Measurements from ENCODE around the gene RTEL1.
A peak's percentile ranks its signal among the peaks of the same experiment; 100 is the strongest.
"Not testable (repeated sequence)": the region's sequence is repeated elsewhere in the genome, so short reads cannot be mapped to it uniquely, and the experiment has no call there.

Gene RTEL1

DNA sequence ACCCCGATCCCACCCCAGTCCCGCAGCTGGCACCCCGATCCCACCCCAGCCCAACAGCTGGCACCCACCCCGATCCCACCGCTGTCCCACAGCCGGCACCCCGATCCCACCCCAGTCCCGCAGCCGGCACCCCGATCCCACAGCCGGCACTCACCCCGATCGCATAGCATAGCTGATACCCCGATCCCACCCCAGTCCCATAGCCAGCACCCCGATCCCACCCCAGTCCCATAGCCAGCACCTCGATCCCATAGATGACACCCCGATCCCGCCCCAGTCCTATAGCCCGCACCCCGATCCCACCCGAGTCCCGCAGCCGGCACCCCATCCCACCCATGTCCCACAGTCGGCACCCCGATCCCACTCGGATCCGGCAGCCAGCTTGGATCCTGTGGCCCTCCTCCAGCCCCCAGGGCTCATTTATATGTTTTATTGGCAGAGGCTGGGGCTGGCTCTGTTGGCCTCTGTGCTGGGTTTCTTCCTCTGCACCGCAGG, 30.3 kb upstream of the RTEL1 start:
- no peak for DNase-seq

DNA sequence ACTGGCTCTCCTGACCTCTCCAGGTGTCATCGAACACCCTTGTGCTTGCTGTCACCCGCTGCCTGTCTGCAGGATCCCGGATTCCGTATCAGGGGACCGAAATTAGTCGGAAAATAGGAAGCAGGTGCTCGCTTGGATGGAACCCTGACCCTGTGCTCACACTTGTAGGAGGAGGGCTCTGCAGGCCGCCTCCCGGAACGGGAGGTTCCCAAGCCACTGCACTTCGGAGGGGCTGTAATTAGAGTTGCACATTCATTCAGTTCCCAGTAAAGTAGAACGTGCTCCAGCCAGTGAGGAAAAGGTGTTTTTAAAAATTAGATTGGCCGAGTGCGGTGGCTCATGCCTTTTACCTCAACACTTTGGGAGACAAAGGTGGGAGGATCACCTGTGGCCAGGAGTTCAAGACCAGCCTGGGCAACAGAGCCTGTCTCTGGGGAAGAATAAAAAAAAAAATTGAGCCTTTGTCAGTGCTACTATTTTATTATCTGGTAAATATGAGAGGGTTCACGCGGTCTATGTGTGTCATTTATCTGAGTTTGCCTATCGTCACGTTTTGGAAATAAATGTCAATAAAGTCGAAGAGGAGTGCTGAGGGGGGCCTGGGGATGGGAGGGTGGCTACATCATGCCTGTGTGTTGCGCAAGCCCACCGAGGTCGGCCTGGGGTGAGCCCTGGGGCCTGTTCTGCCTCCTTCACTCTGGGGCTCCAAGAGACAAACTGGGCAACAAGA, 29.7 kb upstream of the RTEL1 start:
- DNase-seq = peak; percentile 91

DNA sequence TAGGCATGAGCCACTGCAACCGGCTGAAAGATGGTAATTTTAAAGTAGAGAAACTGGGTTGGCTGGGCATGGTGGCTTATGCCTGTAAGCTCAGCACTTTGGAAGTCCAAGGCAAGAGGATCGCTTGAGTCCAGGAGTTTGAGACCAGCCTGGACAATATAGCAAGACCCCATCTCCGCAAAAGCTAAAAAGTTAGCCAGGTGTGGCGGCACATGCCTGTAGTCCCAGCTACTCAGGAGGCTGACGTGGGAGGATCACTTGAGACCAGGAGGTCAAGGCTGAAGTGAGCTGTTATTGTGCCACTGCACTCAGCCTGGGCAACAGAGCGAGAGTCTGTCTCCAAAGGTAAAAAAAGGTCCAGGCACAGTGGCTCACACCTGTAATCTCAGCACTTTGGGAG, 27.2 kb upstream of the RTEL1 start:
- DNase-seq = not testable (repeated sequence)

DNA sequence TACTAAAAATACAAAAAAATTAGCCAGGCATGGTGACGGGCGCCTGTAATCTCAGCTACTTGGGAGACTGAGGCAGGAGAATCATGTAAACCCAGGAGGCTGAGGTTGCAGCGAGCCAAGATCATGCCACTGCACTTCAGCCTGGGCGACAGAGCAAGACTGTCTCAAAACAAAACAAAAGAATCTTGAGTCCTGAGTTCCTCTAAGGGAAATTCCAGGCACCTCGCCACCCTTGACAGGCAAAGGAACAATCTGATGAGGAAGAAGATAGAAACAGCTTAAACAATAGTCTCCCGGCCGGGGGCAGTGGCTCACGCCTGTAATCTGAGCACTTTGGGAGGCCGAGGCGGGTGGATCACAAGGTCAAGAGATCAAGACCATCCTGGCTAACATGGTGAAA, 26.7 kb upstream of the RTEL1 start:
- not testable (repeated sequence) for DNase-seq

DNA sequence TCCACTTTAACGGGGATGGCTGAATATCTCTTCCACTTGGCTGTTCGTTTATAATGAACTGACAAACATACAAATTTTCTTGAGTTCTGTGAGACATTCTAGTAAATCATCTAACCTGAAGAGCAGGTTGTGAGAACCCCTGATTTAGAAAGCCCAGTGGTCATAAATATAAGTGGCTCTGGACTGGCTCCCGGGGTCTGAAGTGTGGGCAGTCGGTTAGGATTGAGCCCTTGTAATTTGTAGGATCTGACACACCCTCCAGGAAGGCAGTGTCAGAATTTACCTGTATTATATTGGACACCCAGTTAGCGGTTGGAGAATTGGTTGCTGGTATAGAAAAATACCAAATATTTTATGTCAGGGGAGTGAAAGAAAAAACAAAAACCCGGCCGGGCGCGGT, 24.4 kb upstream of the RTEL1 start:
- DNase-seq = no peak

DNA sequence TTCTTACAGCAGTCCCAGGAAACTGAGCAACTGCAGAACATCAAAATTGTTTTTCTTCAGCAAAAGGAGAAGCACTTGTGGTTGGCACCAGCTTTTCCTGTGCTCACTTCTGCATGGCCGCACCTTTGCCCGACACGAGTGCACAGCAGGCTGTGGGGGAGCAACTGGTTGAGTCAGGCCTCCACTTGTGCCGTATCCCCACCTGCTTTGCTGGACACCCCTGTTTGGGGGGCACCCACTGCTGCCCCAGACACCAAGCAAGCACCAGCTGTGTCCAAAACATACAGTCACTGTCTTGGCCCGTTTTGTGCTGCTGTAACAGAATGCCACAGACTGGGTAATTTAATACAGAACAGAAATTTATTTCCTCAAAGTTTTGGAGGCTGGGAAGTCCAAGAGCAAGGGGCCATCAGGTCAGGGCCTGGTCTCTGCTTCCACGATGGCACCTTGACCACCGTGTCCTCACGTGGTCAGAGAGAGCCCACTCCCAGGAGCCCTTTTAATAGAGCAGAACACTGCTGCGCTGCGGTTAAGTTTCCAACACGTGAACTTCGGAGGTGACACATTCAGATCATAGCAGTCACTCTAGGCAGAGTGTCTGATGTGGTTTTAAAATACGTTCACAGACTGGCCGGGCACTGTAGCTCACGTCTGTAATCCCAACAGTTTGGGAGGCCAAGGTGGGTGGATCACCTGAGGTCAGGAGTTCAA, 22.5 kb upstream of the RTEL1 start:
- peak; percentile 72 for DNase-seq

DNA sequence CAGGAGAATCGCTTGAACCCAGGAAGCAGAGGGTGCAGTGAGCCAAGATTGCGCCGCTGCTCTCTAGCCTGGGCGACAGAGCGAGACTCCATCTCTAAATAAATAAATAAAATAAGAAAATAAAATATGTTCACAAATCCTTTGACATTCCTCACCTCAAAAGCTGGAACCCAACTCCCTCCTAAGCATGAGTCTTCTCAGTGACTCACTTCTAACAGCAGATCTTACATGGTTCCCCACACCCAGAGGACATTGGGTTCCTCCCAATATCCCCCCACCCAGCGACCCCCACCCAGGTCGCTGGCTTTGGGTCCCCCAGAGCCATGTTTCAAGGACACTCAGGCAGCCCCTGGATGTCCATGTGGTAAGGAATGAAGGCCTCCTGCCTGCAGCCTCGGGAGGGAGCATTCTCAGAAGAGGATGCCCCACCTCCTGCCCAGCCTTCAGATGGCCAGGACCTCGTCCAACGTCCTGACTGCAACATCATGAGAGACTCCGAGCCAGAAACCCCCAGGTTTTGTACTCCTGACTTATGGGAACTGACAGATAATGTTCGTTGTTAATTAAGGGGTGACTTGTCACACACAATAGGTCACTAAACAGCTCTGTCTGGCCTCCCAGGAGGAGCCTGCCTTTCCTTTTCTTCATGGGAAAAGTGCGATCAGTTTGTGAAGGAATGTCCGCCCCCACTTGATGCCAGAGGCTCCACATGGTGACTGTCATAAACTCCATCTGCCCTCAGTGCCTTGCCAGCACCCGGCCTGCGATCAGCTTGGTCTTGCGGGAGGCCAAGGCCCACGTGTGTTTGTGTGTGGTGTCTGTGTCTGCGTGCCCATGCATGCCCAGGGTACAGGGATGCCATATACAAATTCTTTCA, 21.1 kb upstream of the RTEL1 start:
- DNase-seq = no peak

DNA sequence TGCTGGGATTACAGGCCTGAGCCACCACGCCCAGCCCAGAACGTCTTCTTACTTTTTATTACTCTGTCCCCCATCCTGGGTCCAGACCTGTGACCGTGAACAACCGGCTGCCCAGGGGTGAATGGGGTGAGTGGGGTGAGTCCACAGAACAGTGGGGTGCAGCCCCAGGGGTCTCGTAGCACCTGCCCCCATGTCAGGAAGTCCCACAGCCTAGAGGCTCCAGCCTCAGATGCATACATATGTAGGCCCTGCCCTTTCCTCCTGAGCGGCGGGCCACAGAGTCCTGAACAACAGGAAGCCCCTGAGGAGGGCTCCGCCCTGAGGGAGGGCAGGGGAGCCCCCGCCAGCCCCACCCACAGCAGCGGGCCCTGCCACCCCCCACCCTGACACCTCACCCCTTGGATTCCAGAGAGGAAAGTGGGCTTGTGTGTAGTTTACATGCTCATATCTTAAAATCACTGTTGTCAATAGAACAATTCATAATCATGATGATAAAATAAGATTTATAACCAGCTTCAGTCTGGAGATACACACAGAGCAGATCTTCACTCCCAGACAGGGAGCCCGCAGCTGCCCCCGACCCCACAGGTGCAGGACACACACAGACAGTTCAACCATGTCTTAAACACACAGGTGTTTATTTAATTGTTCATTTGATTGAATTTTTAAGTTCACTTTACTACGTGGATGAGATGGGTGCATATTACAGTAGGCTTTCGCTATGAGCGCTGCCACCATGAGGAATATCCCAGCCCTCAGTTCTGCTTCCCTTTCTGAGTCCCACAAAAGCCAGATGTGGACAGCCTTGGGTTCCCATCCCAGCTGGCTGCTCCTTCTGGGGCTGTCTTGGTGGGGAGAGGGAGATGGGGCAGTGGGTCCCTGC, 18.8 kb upstream of the RTEL1 start:
- peak; percentile 68 for DNase-seq

DNA sequence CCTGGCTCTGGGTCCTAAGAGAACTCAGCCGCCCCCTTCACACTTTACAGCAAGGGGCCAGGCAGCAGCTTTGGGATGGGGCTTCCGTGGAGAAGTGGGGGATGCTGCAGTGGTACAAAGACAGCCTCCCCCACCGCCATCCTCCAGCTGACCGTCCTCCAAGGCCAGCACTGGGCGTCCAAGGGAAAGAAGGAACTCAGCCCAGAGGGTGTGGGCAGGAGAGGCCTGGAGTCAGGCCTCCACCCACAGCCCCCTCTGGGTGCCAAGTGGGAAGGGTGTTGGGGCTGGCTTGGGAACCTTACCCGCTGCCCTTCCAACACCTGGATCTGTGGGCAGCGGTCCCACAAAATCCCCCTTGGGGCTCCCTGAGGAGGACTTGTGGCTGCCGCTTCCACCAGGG, 18.0 kb upstream of the RTEL1 start:
- no peak for DNase-seq

DNA sequence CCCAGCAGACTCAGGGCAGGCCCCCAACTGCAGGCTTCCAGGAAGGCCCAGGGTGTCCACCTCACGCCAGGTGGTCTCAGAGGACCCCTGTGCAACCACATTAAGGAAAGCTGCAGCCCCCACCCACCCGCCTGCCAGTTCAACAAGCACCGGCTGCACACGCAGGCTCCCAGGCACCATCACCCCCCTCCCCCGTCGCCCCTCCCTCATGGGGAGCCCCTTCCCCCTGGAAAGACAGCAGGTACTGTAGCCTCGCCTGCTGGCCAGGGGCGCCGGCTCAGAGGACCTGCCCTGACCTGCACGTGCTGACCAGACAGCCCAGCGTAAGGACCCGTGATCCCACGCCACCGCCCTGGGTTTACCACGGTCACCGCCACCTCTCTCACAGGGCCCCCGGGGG, 17.4 kb upstream of the RTEL1 start:
- not testable (repeated sequence) for DNase-seq

DNA sequence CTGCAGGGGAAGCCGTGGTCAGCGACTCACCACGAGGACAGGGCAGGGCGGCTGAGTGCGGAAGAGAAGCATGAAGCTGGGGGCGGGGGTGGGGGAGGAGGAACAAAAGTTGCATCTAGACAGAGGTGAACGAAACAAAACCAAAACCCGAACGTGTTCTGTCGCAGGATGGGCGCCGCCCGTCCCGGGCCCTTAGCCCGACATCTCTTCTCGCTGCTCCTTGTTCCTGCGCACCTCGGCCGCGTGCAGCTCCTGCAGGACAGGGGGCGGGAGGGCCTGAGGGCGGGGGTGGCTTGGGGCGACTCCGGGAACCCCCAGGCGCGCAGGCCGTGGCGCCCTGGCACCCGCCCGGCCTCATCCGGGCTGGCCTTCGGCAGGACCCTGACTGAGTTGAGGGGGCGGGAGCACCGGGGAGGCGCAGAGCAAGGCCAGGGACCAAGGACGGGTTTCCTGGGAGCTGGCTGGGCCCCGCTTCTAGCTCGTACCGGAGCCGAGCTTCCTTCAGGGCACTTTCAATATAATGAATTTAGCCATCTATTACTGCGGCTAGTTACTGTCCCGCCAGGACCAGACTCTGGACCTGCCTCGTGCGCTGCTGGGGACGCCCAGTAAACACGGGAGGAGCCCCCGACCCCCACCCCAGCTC, 16.8 kb upstream of the RTEL1 start:
- no peak for DNase-seq

DNA sequence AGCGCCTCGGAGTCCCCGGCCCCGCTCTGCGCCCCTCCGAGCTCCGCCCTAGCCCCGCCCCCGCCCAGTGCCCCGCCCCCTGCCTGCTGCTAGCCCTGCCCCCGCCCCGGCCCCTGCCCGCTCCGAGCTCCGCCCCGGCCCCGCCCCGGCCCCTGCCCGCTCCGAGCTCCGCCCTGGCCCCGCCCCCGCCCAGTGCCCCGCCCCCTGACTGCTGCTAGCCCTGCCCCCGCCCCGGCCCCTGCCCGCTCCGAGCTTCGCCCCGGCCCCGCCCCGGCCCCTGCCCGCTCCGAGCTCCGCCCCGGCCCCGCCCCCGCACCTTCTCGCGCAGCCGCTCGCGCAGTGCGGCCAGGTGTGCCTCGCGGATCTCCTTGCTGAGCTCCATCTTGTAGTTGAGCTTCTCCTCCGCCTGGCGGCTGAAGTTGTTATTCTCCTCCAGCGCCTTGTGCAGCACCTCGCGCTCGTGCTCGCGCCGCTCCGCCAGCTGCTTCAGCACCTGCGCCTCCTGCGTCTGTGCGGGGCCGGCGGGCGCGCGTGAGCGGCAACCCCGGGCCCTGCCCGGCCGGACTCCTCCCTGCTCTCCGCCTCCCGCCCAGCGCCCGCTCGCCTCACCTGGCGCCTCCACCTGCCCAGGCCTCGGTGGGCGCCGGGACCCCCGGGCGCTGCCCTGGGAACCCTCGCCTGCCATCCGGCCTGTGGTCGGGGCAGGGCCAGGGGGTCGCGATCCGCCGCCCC, 16.2 kb upstream of the RTEL1 start:
- DNase-seq = peak; percentile 91

DNA sequence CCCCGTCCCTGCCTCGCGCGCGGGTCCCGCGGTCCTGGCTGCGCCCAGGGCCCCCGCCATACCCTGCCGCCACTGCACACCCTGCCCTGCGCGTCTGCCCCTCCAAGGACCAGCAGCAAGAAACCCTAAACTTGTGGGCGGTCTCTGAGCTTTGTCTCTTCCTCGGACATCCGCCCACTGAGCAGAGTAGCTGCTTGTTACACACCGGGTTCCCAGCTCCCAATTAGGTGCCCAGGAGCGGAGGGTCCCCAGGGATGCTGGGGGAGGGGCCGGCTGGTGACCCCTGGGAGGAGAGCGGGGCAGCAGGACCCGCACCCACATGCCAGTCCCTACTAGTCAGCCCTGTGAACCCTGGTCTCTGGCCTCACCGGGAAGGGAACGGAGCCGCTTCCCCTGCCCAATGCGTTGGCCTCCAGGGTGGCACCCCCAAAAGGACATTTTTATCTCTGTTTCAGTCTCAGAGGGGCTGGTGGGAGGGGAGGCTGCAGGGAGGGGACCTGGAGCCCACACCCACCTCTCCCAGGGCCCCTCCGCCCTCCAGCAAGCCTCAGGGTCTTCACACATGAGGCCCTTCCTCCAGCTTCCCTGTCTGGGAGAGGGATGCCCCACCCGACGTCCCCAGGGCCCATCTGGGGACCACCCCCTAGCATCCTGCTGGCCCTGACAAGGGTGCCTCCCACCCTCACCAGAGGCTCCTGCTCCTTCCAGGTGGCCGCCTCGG, 15.4 kb upstream of the RTEL1 start:
- DNase-seq = no peak

DNA sequence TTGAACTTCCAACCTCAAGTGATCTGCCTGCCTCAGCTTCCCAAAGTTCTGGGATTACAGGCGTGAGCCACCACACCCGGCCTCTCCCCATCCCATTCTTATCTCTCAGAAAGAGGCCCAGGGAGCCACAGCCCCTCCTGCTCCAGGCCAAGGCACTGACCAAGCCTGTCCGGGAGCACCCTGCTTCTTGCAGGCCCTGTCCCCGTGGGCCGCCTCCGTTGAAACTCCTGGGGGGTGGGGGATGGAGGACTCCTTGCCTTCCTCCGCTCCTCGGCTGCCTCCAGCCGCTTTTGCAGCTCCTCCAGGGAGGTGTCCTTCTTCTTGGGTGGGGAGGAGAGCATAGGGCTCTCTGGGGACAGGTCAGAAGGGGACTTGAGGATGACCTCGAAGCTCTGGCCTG, 14.6 kb upstream of the RTEL1 start:
- no peak for DNase-seq

DNA sequence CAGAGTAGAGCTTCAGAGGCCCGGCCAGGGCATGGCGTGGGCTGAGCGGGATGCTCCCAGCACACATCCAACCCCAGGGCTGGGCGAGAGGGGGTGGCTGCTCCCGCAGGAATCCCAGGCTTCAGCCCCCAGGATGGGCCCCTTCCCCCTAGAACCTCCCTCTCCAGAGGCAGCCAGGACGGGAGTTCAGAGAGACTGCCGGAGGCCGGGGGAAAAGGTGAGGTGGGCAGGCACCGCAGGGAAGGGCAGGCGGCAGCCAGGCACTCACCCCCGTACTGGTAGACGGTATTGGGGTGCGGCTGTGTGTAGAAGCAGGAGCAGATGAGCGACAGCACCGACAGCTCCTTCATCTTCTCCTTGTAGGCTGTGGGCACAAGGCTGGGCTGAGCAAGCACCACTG, 14.2 kb upstream of the RTEL1 start:
- DNase-seq = no peak

DNA sequence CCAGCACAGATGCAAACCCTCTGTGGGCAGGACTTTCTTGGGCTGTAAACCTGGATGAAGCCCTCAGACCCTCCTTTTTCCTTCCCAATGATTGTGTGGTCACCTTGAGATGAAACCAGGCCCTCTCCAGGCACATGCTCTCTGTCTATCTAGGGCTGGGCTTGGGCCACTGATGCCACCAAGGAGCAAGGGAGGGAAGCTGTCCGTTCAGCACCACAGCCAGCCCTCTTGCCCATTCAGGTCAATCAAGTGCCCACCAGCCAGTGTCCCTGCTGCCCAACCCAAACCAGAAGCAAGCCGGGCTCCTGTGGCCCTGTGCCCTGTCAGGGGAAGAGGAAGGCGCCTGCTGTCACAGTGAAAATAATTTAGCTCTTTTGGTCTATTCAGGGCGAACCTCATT, 12.9 kb upstream of the RTEL1 start:
- no peak for DNase-seq

DNA sequence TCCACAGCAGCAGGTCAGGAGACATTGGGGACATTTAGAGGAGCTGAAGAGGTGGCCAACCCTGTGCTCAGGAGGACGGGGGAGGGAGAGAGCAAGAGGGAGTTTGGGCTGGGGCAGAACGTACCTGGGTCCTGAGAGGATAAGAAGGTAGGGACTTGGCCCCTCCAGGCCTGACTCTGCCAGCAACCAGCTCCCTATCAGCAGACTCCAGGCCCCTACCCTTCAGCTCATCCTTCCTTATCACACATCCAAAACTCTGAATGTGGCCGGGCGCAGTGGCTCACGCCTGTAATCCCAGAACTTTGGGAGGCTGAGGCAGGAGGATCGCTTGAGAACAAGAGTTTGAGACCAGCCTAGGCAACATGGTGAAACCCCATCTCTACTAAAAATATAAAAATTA, 9.9 kb upstream of the RTEL1 start:
- DNase-seq = peak; percentile 48

DNA sequence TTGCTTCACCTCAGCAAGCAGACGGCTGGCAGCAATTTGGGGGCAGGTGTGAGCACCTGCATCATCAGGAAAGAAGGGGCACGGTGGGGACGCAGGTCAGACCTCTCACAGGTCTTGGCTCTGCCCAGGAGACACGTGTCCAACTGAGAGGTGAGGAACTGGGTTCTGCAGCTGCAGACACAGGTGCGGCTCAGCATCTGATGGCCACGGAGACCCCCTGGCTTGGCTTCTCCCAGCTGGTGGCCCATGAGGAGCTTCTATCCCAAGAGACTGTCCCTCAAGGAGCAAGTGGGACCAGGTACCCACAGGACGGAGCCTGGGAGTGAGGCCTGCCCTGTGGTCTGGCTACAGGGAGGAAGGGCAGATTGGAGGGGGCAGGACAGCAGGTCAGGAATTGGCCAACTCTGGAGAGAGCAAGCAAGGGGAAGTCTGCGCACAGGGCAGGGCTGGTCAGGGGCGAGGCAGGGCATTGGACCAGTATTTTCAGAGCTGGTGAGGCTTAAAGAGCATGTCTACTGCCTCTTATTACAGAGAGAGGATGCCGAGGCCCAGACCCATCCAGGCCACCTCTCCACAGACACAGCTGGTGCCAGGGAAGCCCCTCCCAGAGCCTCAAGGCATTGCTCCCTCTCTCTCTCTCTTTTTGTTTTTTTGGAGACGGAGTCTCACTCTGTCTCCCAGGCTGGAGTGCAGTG, 9.1 kb upstream of the RTEL1 start:
- no peak for DNase-seq

DNA sequence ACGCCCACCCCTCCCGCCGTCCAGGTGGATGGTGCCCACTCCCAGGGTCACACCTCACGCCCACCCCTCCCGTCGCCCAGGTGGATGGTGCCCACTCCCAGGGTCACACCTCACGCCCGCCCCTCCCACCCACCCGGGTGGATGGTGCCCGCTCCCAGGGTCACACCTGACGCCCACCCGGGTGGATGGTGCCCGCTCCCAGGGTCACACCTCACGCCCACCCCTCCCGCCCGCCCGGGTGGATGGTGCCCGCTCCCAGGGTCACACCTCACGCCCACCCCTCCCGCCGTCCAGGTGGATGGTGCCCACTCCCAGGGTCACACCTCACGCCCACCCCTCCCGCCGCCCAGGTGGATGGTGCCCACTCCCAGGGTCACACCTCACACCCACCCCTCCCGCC, 7.6 kb upstream of the RTEL1 start:
- not testable (repeated sequence) for DNase-seq

DNA sequence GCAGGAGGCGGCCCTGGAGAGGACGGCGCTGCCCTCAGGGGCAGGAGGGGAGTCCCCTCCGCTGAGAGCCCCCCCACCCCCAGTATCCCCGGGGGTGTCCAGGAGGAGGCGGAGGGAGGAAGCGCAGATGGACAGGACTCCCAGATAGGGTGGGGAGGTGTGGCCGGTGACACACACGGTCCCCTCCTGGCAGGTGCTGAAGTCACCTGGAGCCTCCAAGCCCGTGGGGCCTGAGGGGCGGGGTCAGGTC, 6.2 kb upstream of the RTEL1 start:
- no peak for DNase-seq
